ENCODE data around the gene CAD. TPM values are rescaled to one million over a fixed set of nuclear protein-coding genes. Genes with fewer than 3 reads are reported as not detected.
A peak's percentile ranks its signal among the peaks of the same experiment; 100 is the strongest.

CAD gene
- total and polyA plus RNA-seq, 3 experiments from 2014 or later = 27.0 to 154 (median 147) TPM

DNA sequence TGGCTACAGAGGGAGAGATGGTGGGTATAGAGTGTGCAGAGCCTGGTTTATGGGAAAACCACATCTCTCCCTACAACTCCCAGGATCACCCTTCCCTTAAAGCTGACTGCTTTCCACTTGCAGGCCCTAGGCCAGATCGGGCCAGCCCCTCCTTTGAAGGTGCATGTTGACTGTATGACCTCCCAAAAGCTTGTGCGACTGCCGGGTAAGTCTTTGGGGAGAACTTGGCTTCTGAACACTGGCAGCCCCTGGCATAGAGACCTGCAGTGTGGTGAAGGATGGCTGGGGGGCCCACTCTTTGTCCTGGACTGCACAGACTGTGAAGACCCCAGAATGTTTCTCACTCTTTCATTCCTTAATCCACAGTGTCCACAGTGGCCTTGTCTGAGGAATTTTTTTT is 19.5 kb downstream of the CAD start:
- DNase-seq = no peak
- ChIA-PET CTCF (no interaction called here), POLR2A (no interaction called here)
- Mint-ChIP-seq H3K9me3 (no peaks in the 10 kb centered on the region), H3K27ac (no peak overlapping the region), H3K27me3 (no peaks in the 10 kb centered on the region), H3K4me1 (peaks cover 0 to 3% (median 3%) of the 10 kb centered on the region in 3 donors), H3K4me3 (no peak overlapping the region), H3K36me3 (peaks cover 11 to 97% (median 23%) of the 10 kb centered on the region in 3 donors)
- H3K9me3 ChIP-seq (ENCODE audit: low read length) = no peaks in the 10 kb centered on the region
- no peaks in the 10 kb centered on the region for H3K27me3 ChIP-seq (ENCODE audit: insufficient read depth, low read length, poor library complexity, severe bottlenecking)
- H3K4me3 ChIP-seq (ENCODE audit: low read length) = no peak overlapping the region
- no peak overlapping the region for H3K27ac ChIP-seq (ENCODE audit: low read depth, low read length)
- peaks cover 87% of the 10 kb centered on the region for H3K36me3 ChIP-seq (ENCODE audit: insufficient read depth, low read length)
- no peaks in the 10 kb centered on the region for H3K4me1 ChIP-seq (ENCODE audit: insufficient read depth, low read length)

DNA sequence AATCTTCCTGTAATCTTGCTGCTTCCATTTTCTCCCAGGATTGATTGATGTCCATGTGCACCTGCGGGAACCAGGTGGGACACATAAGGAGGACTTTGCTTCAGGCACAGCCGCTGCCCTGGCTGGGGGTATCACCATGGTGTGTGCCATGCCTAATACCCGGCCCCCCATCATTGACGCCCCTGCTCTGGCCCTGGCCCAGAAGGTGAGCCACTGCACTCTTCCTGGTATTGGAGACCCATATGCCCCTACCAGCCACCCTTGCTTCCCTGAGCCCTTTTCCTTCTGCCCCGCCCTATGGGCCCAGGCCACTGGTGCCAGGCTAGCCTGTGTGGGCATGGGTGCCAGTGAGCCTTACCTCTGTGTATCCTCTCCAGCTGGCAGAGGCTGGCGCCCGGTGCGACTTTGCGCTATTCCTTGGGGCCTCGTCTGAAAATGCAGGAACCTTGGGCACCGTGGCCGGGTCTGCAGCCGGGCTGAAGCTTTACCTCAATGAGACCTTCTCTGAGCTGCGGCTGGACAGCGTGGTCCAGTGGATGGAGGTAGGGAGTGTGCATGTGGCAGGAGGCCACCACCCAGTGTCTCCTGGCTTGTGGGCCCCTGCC is 20.3 kb downstream of the CAD start:
- Mint-ChIP-seq H3K27ac (no peak overlapping the region), H3K27me3 (no peaks in the 10 kb centered on the region), H3K4me3 (no peak overlapping the region), H3K4me1 (peaks cover 0 to 10% (median 3%) of the 10 kb centered on the region in 3 donors), H3K36me3 (peaks cover 11 to 97% (median 21%) of the 10 kb centered on the region in 3 donors), H3K9me3 (no peaks in the 10 kb centered on the region)
- ChIA-PET POLR2A (no interaction called here), CTCF (no interaction called here)
- Histone ChIP-seq H3K4me3 (ENCODE audit: low read length) (no peak overlapping the region), H3K9me3 (ENCODE audit: low read length) (no peaks in the 10 kb centered on the region), H3K4me1 (ENCODE audit: insufficient read depth, low read length) (no peaks in the 10 kb centered on the region), H3K27ac (ENCODE audit: low read depth, low read length) (no peak overlapping the region), H3K36me3 (ENCODE audit: insufficient read depth, low read length) (peaks cover 79% of the 10 kb centered on the region), H3K27me3 (ENCODE audit: insufficient read depth, low read length, poor library complexity, severe bottlenecking) (no peaks in the 10 kb centered on the region)
- DNase-seq = no peak

DNA sequence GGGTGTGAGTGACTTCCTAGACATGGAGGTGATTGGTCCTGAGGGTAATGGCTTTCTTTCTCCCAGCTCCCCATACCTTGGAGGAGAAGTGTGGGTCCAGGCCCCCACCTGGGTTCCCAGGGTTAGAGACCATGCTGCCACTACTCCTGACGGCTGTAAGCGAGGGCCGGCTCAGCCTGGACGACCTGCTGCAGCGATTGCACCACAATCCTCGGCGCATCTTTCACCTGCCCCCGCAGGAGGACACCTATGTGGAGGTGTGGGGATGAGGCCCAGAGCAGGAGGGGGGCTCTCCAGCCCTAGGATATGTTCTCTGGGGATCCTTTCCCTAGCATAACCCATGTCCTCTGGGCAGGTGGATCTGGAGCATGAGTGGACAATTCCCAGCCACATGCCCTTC is 21.8 kb downstream of the CAD start:
- Histone ChIP-seq H3K27me3 (ENCODE audit: insufficient read depth, low read length, poor library complexity, severe bottlenecking) (no peaks in the 10 kb centered on the region), H3K9me3 (ENCODE audit: low read length) (no peaks in the 10 kb centered on the region), H3K27ac (ENCODE audit: low read depth, low read length) (no peak overlapping the region), H3K36me3 (ENCODE audit: insufficient read depth, low read length) (peaks cover 77% of the 10 kb centered on the region), H3K4me3 (ENCODE audit: low read length) (no peak overlapping the region), H3K4me1 (ENCODE audit: insufficient read depth, low read length) (no peaks in the 10 kb centered on the region)
- H3K9me3 Mint-ChIP-seq = no peaks in the 10 kb centered on the region
- CTCF ChIA-PET = no interaction called here
- no peak overlapping the region for H3K4me3 Mint-ChIP-seq
- peaks cover 0 to 10% (median 3%) of the 10 kb centered on the region in 3 donors for H3K4me1 Mint-ChIP-seq
- no peaks in the 10 kb centered on the region for H3K27me3 Mint-ChIP-seq
- POLR2A ChIA-PET = no interaction called here
- no peak for DNase-seq
- peak overlapping the region in 1 of 8 donors; percentile 70 for H3K27ac Mint-ChIP-seq
- peaks cover 6 to 97% (median 16%) of the 10 kb centered on the region in 3 donors for H3K36me3 Mint-ChIP-seq

DNA sequence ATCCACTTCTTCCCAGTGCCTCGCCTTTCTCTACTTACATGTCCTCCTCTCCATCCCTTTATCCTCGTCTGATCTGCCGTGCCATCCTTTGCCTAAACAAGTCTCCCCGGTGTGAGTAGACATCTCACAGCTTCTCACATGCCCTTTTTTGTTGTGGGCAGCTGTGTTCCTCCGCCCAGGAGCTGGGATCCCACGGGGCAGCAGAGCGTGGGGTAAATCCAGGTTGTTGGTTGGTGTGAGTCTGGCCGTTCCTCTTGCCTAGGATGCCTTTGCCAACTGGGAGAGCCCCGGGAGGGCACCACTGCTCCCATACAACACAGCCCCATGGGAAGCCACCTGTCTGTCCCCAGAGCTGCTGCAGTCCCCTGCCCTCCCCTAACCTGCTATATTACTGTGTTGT is 23.2 kb downstream of the CAD start:
- POLR2A ChIA-PET = no interaction called here

DNA sequence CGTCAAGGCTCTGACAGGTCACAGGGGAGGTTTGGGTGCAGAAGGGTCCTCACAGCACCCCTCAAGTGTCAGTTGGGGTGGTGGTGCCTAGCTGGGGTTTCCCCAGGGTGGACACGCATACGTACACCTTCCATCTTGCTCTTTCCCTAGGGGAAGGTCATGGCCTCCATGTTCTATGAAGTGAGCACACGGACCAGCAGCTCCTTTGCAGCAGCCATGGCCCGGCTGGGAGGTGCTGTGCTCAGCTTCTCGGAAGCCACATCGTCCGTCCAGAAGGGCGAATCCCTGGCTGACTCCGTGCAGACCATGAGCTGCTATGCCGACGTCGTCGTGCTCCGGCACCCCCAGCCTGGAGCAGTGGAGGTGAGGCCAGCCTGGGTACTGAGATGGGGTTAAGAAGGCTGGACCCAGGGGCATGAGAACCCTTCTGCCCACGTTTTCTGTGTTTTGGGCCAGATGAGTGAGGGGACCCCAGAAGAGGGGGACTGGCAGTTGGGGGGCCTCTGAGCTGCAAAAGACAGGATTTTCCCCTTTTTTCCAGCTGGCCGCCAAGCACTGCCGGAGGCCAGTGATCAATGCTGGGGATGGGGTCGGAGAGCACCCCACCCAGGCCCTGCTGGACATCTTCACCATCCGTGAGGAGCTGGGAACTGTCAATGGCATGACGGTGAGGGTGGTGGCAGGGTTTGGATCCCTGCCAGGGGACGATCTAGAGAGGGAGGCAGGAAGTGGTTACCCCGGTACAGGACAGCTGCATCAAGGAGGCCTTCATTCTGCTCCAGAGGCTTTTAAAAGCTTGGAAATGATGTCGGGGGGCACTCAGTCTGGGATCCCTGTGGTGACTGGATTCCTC is 24.8 kb downstream of the CAD start:
- H3K27ac Mint-ChIP-seq = peak overlapping the region in 5 of 8 donors; percentile 29 to 60 (median 50)
- H3K4me1 Mint-ChIP-seq = peaks cover 0 to 10% (median 3%) of the 10 kb centered on the region in 3 donors
- no peak overlapping the region for H3K4me3 Mint-ChIP-seq
- H3K27me3 Mint-ChIP-seq = no peaks in the 10 kb centered on the region
- no peak overlapping the region for H3K4me3 ChIP-seq (ENCODE audit: low read length)
- POLR2A ChIA-PET = no interaction called here
- H3K27me3 ChIP-seq (ENCODE audit: insufficient read depth, low read length, poor library complexity, severe bottlenecking) = no peaks in the 10 kb centered on the region
- no peak for DNase-seq
- H3K36me3 ChIP-seq (ENCODE audit: insufficient read depth, low read length) = peaks cover 52% of the 10 kb centered on the region
- no peak overlapping the region for H3K27ac ChIP-seq (ENCODE audit: low read depth, low read length)
- CTCF ChIA-PET = interaction anchor here (0.7 to 1.9 kb wide), 5 partner anchors 8 to 280 kb away, joined by 3 to 5 read pairs (median 4); no protein-coding TSS in a partner anchor
- no peaks in the 10 kb centered on the region for H3K4me1 ChIP-seq (ENCODE audit: insufficient read depth, low read length)
- H3K9me3 ChIP-seq (ENCODE audit: low read length) = no peaks in the 10 kb centered on the region
- H3K36me3 Mint-ChIP-seq = peaks cover 0 to 73% (median 8%) of the 10 kb centered on the region in 3 donors
- H3K9me3 Mint-ChIP-seq = no peaks in the 10 kb centered on the region

More for the DNA sequence above, 23.2 kb downstream of the CAD start:
- no peaks in the 10 kb centered on the region for H3K27me3 ChIP-seq (ENCODE audit: insufficient read depth, low read length, poor library complexity, severe bottlenecking)
- no peak overlapping the region for H3K27ac ChIP-seq (ENCODE audit: low read depth, low read length)
- CTCF ChIA-PET = no interaction called here
- no peaks in the 10 kb centered on the region for H3K27me3 Mint-ChIP-seq
- H3K9me3 Mint-ChIP-seq = no peaks in the 10 kb centered on the region
- H3K9me3 ChIP-seq (ENCODE audit: low read length) = no peaks in the 10 kb centered on the region
- H3K27ac Mint-ChIP-seq = no peak overlapping the region
- H3K4me1 Mint-ChIP-seq = peaks cover 0 to 10% (median 3%) of the 10 kb centered on the region in 3 donors
- no peak overlapping the region for H3K4me3 Mint-ChIP-seq
- peaks cover 63% of the 10 kb centered on the region for H3K36me3 ChIP-seq (ENCODE audit: insufficient read depth, low read length)
- H3K36me3 Mint-ChIP-seq = peaks cover 0 to 88% (median 11%) of the 10 kb centered on the region in 3 donors
- no peak overlapping the region for H3K4me3 ChIP-seq (ENCODE audit: low read length)
- no peak for DNase-seq
- H3K4me1 ChIP-seq (ENCODE audit: insufficient read depth, low read length) = no peaks in the 10 kb centered on the region

DNA sequence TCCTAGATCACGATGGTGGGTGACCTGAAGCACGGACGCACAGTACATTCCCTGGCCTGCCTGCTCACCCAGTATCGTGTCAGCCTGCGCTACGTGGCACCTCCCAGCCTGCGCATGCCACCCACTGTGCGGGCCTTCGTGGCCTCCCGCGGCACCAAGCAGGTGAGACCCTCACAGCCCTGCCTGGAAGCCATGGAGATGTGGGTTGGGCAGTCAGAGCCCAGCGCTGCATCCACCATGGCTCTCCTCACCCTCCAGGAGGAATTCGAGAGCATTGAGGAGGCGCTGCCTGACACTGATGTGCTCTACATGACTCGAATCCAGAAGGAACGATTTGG is 25.4 kb downstream of the CAD start:
- Histone ChIP-seq H3K27ac (ENCODE audit: low read depth, low read length) (no peak overlapping the region), H3K9me3 (ENCODE audit: low read length) (no peaks in the 10 kb centered on the region), H3K36me3 (ENCODE audit: insufficient read depth, low read length) (peaks cover 49% of the 10 kb centered on the region), H3K4me3 (ENCODE audit: low read length) (no peak overlapping the region), H3K4me1 (ENCODE audit: insufficient read depth, low read length) (no peaks in the 10 kb centered on the region), H3K27me3 (ENCODE audit: insufficient read depth, low read length, poor library complexity, severe bottlenecking) (no peaks in the 10 kb centered on the region)
- no peaks in the 10 kb centered on the region for H3K9me3 Mint-ChIP-seq
- H3K4me3 Mint-ChIP-seq = no peak overlapping the region
- H3K27me3 Mint-ChIP-seq = no peaks in the 10 kb centered on the region
- peaks cover 0 to 68% (median 5%) of the 10 kb centered on the region in 3 donors for H3K36me3 Mint-ChIP-seq
- DNase-seq = no peak
- peaks cover 0 to 10% (median 3%) of the 10 kb centered on the region in 3 donors for H3K4me1 Mint-ChIP-seq
- ChIA-PET CTCF (interaction anchor here (1.0 to 1.9 kb wide), 4 partner anchors 22 to 281 kb away, joined by 3 to 5 read pairs (median 4); no protein-coding TSS in a partner anchor), POLR2A (no interaction called here)
- H3K27ac Mint-ChIP-seq = peak overlapping the region in 3 of 8 donors; percentile 47 to 71 (median 61)

DNA sequence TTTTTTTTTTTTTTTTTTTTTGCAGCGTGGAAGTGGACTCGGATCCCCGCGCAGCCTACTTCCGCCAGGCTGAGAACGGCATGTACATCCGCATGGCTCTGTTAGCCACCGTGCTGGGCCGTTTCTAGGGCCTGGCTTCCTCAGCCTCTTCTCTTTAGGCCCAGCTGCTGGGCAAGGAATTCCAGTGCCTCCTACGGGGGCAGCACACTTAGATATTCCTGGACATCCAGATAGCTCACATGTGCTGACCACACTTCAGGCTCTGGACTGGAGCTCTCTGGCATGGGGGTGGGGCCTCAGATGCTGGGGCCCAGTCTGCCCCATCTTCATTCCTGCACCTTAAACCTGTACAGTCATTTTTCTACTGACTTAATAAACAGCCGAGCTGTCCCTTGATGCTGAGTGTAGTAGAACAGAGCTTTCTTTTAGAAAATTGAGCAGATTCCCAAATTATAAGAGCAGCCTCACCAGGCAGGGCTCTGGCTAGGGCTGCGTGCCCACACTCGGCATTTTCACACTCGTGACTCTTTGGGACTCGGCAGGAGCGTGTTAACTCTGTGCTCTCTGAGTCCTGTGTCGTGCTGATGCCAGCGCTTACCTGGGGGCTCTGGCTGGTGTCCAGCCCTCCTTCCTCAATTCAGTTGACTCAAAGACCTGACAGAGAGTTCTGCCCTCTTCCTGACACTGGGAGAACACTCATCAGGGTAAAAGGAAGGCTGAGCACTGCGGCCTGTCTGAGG is 26.4 kb downstream of the CAD start:
- Mint-ChIP-seq H3K4me3 (no peak overlapping the region), H3K27me3 (no peaks in the 10 kb centered on the region), H3K36me3 (peaks cover 0 to 58% (median 4%) of the 10 kb centered on the region in 3 donors), H3K4me1 (peaks cover 0 to 10% (median 3%) of the 10 kb centered on the region in 3 donors), H3K9me3 (no peaks in the 10 kb centered on the region), H3K27ac (peak overlapping the region in 2 of 8 donors; percentile 36 to 37)
- no peaks in the 10 kb centered on the region for H3K27me3 ChIP-seq (ENCODE audit: insufficient read depth, low read length, poor library complexity, severe bottlenecking)
- H3K4me3 ChIP-seq (ENCODE audit: low read length) = no peak overlapping the region
- ChIA-PET POLR2A (no interaction called here), CTCF (interaction anchor here (1.9 kb wide), 1 partner anchor 21 kb away, joined by 5 read pairs; no protein-coding TSS in a partner anchor)
- no peak overlapping the region for H3K27ac ChIP-seq (ENCODE audit: low read depth, low read length)
- H3K9me3 ChIP-seq (ENCODE audit: low read length) = no peaks in the 10 kb centered on the region
- DNase-seq = no peak
- H3K36me3 ChIP-seq (ENCODE audit: insufficient read depth, low read length) = peaks cover 40% of the 10 kb centered on the region
- H3K4me1 ChIP-seq (ENCODE audit: insufficient read depth, low read length) = no peaks in the 10 kb centered on the region

All from CD8-positive, alpha-beta memory T cell (primary cell).